Kidney epithelial cell (primary cell): Measurements from ENCODE around the gene HIPK1. TPM values are rescaled to one million over a fixed set of nuclear protein-coding genes. Genes with fewer than 3 reads are reported as not detected.

Experiments used
- DNase-seq: peaks from one replicate; pipeline ENCODE4 v3.0.0-alpha.2; 2010; ENCODE audit warnings: low read depth
- H3K27me3 ChIP-seq: 2 replicates; pipeline ENCODE4 v1.6.0; 2011; ENCODE audit warnings: low read length; ENCODE audit not compliant: control insufficient read depth, insufficient read depth
- H3K36me3 ChIP-seq: 2 replicates; pipeline ENCODE4 v1.5.1; 2011; ENCODE audit warnings: low read length; ENCODE audit not compliant: control insufficient read depth, insufficient read depth
- H3K4me3 ChIP-seq: 2 replicates; pipeline ENCODE4 v1.5.1; 2011; ENCODE audit warnings: low read depth, mild to moderate bottlenecking, control low read depth, low read length
- total RNA-seq: library from RNA; depleted of rRNA; stranded (reverse); fragments of >200 nt; gene quantifications from 2 replicates; pipeline ENCODE4 v1.2.3, GENCODE V29; 2015
- TF ChIP-seq, protein P1 (sequence below): IDR thresholded peaks from 2 replicates; pipeline ENCODE4 v1.5.1; 2011; ENCODE audit warnings: mild to moderate bottlenecking, moderate library complexity, low read length, control low read depth, inconsistent platforms; ENCODE audit not compliant: insufficient read depth, poor library complexity, severe bottlenecking

HIPK1 gene
- total RNA-seq, 1 donor from 2014 or later = 25.6 TPM

DNA sequence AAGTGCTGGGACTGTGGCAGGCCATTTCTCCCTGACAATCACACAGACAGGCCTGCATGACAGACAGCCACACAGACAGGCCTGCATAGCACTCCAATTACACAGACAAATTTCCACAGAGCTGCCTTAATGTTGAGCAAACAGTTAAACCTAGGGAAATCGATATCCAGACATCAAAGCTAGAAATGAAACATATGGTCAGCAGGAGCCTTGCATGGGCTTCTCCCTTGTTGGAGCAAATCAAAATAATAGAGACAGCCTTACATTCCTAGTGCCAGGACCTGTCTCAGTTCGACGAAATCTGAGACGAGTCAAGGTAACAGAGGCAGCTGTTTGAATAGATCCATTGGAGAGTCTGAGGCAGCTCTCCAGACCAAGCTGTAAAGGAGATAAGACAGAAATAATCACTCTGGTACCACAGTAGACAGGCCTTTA, 92.6 kb downstream of the HIPK1 start:
- Histone ChIP-seq H3K27me3 (no peaks in the 10 kb centered on the region), H3K4me3 (no peak overlapping the region), H3K36me3 (no peaks in the 10 kb centered on the region)
- no peak for DNase-seq
- TF ChIP-seq, protein P1, sequence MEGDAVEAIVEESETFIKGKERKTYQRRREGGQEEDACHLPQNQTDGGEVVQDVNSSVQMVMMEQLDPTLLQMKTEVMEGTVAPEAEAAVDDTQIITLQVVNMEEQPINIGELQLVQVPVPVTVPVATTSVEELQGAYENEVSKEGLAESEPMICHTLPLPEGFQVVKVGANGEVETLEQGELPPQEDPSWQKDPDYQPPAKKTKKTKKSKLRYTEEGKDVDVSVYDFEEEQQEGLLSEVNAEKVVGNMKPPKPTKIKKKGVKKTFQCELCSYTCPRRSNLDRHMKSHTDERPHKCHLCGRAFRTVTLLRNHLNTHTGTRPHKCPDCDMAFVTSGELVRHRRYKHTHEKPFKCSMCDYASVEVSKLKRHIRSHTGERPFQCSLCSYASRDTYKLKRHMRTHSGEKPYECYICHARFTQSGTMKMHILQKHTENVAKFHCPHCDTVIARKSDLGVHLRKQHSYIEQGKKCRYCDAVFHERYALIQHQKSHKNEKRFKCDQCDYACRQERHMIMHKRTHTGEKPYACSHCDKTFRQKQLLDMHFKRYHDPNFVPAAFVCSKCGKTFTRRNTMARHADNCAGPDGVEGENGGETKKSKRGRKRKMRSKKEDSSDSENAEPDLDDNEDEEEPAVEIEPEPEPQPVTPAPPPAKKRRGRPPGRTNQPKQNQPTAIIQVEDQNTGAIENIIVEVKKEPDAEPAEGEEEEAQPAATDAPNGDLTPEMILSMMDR = no peak

DNA sequence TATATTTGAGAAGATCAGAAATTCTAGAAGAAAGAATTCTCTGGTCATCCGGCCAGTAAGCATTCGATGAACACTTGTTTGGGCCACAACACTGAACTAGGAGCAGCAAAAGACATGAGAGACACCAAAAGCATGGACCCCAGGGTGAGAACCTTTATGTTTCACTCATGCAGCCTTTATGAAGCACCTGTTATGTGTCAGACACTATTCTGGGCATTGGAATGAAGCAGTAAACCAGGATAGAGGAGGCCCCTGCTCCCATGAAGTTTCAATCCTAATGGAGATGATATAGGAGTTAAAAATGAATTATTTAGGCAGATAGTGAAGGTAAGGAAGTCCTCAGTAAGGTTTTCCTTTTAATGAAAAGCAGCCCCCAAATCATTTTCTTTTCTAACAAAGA, 93.8 kb downstream of the HIPK1 start:
- Histone ChIP-seq H3K27me3 (no peaks in the 10 kb centered on the region), H3K36me3 (no peaks in the 10 kb centered on the region), H3K4me3 (no peak overlapping the region)
- TF ChIP-seq, protein P1 = no peak
- DNase-seq = no peak

DNA sequence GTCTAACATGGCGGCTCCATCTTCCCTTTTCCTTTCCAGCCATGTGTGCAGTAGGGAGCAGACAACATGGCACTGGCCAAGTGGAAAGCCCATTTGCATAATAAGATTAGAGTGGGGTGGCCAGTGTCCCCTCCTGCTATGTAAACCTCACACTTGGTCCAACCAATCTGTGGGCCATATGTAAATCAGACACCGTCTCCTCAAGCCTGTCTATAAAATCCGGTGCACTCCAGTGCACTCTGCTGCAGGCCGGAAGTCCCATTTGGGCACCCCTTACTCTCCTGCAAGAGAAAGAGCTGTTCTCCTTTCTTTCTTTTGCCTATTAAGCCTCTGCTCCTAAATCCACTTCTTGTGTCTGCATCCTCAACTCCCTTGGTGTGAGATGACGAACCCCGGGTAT, 94.3 kb downstream of the HIPK1 start:
- Histone ChIP-seq H3K27me3 (no peaks in the 10 kb centered on the region), H3K4me3 (no peak overlapping the region)

DNA sequence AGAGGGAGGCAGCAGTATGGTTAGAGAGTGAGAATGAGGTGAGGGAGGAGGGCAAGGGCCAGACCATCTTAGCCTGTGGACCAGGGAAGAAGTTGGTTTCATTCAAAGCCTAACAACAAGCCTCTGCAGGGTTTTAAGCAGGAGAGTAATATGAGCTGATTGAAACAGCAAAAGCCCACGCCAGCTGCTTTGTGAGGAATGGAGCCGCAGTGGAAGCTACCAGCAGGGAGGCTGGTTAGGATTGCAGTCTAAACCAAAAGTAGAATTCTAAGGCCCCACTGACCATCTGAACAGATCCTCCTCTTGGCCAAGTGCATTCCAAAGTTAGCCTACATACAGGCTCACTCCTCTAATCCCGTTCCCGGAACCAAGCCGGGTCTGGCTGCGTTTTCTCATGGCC, 94.9 kb downstream of the HIPK1 start:
- H3K36me3 ChIP-seq = no peaks in the 10 kb centered on the region
- no peak for DNase-seq
- H3K4me3 ChIP-seq = no peak overlapping the region
- TF ChIP-seq, protein P1 = no peak
- no peaks in the 10 kb centered on the region for H3K27me3 ChIP-seq

More for the DNA sequence above, 94.3 kb downstream of the HIPK1 start:
- no peaks in the 10 kb centered on the region for H3K36me3 ChIP-seq
- no peak for DNase-seq
- TF ChIP-seq, protein P1 = no peak

DNA sequence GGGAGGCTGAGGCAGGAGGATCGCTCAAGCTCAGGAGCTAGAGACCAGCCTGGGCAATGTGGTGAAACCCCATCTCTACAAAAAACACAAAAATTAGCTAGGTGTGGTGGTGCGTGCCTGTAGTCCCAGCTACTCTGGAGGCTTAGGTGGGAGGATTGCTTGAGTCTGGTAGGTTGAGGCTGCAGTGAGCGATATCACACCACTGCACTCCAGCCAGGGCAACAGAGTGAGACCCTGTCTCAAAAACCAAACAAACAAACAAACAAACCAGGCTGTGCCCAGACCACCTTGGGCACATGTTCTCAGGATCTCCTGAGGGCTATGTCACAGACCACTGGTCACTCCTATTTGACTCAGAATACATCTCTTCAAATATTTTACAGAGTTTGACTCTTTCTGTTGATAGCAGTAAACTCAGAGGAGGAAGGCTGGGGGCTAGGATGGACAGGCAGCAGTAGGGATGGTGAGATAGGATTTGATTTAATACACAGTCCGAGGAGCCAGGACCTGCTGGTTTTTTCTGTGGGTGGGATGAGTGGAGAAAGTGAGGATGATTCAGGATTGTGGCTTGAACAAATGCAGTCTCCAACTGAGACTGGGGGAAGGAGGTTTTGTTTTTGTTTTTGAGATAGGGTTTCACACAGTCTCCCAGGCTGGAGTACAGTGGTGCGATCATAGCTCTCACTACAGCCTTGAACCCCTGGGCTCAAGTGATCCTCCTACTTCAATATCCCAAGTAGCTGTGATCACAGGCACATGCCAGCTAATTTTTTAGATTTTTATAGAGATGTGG, 96.7 kb downstream of the HIPK1 start:
- Histone ChIP-seq H3K36me3 (no peaks in the 10 kb centered on the region), H3K27me3 (no peaks in the 10 kb centered on the region), H3K4me3 (no peak overlapping the region)
- no peak for DNase-seq
- TF ChIP-seq, protein P1 = no peak

DNA sequence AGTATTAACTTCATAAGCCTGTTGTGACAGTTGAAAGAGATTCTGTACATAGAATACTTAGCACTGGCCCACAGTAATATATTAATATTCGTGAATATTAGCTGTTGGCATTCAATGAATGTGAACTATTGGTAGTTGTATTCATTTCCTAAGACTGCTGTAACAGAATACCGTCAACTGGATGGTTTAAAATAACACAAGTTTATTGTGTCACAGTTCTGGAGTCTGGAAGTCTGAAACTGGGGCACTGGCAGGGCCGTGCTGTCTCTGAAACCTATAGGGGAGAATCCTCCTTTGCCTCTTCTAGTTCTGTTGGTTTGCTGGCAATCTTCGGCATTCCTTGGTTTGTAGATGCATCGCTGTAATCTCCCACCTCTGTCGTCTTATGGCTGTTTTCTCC, 97.7 kb downstream of the HIPK1 start:
- TF ChIP-seq, protein P1 = no peak
- H3K4me3 ChIP-seq = no peak overlapping the region
- no peak for DNase-seq
- no peaks in the 10 kb centered on the region for H3K27me3 ChIP-seq
- H3K36me3 ChIP-seq = no peaks in the 10 kb centered on the region
